ENCODE data around the gene ZSWIM6. TPM values are rescaled to one million over a fixed set of nuclear protein-coding genes. Genes with fewer than 3 reads are reported as not detected.

Gene ZSWIM6
- polyA plus RNA-seq, 1 donor: 18.0 TPM

- no peaks in the 10 kb centered on the region for H3K27me3 ChIP-seq (ENCODE audit: control insufficient read depth, insufficient read depth, low read length)
- H3K9me3 ChIP-seq (ENCODE audit: control insufficient read depth, low read depth, low read length): peaks cover 14% of the 10 kb centered on the region
- DNase-seq: no peak
- H3K27ac ChIP-seq (ENCODE audit: low read length): no peak overlapping the region
- H3K4me1 ChIP-seq (ENCODE audit: control insufficient read depth, insufficient read depth, low read length): no peaks in the 10 kb centered on the region
- H3K36me3 ChIP-seq (ENCODE audit: control insufficient read depth, insufficient read depth, low read length): no peaks in the 10 kb centered on the region
- 97% methylated on average over 3 of the region's 3 CpGs for WGBS (ENCODE audit: insufficient coverage, low lambda C conversion rate)
- H3K4me3 ChIP-seq (ENCODE audit: low read length): no peak overlapping the region
These were observed 108.0 kb downstream of the ZSWIM6 start for GRCh38 chr5:61440086-61440485.

GRCh38 chr5:61440596-61440995 lies 108.5 kb downstream of the ZSWIM6 start:
- Histone ChIP-seq H3K4me1 (ENCODE audit: control insufficient read depth, insufficient read depth, low read length) (no peaks in the 10 kb centered on the region), H3K27ac (ENCODE audit: low read length) (no peak overlapping the region), H3K9me3 (ENCODE audit: control insufficient read depth, low read depth, low read length) (peaks cover 14% of the 10 kb centered on the region), H3K27me3 (ENCODE audit: control insufficient read depth, insufficient read depth, low read length) (no peaks in the 10 kb centered on the region), H3K36me3 (ENCODE audit: control insufficient read depth, insufficient read depth, low read length) (no peaks in the 10 kb centered on the region), H3K4me3 (ENCODE audit: low read length) (no peak overlapping the region)
- no peak for DNase-seq
- no CpG with 5 or more reads among the region's 3 CpGs for WGBS (ENCODE audit: insufficient coverage, low lambda C conversion rate)

GRCh38 chr5:61441742-61442141 lies 109.7 kb downstream of the ZSWIM6 start:
- no peak overlapping the region for H3K4me3 ChIP-seq (ENCODE audit: low read length)
- 90% methylated on average over 1 of the region's 4 CpGs for WGBS (ENCODE audit: insufficient coverage, low lambda C conversion rate)
- H3K27me3 ChIP-seq (ENCODE audit: control insufficient read depth, insufficient read depth, low read length): no peaks in the 10 kb centered on the region
- H3K27ac ChIP-seq (ENCODE audit: low read length): no peak overlapping the region
- no peaks in the 10 kb centered on the region for H3K4me1 ChIP-seq (ENCODE audit: control insufficient read depth, insufficient read depth, low read length)
- peaks cover 16% of the 10 kb centered on the region for H3K9me3 ChIP-seq (ENCODE audit: control insufficient read depth, low read depth, low read length)
- H3K36me3 ChIP-seq (ENCODE audit: control insufficient read depth, insufficient read depth, low read length): no peaks in the 10 kb centered on the region
- DNase-seq: no peak

GRCh38 chr5:61447780-61448495 lies 115.9 kb downstream of the ZSWIM6 start:
- Histone ChIP-seq H3K4me1 (ENCODE audit: control insufficient read depth, insufficient read depth, low read length) (no peaks in the 10 kb centered on the region), H3K27me3 (ENCODE audit: control insufficient read depth, insufficient read depth, low read length) (no peaks in the 10 kb centered on the region), H3K4me3 (ENCODE audit: low read length) (no peak overlapping the region), H3K27ac (ENCODE audit: low read length) (no peak overlapping the region), H3K36me3 (ENCODE audit: control insufficient read depth, insufficient read depth, low read length) (no peaks in the 10 kb centered on the region), H3K9me3 (ENCODE audit: control insufficient read depth, low read depth, low read length) (peaks cover 17% of the 10 kb centered on the region)
- WGBS (ENCODE audit: insufficient coverage, low lambda C conversion rate): 100% methylated on average over 2 of the region's 2 CpGs
- no peak for DNase-seq

- H3K27me3 ChIP-seq (ENCODE audit: control insufficient read depth, insufficient read depth, low read length): no peaks in the 10 kb centered on the region
- H3K9me3 ChIP-seq (ENCODE audit: control insufficient read depth, low read depth, low read length): peaks cover 11% of the 10 kb centered on the region
- DNase-seq: no peak
- 94% methylated on average over 2 of the region's 2 CpGs for WGBS (ENCODE audit: insufficient coverage, low lambda C conversion rate)
- H3K4me1 ChIP-seq (ENCODE audit: control insufficient read depth, insufficient read depth, low read length): no peaks in the 10 kb centered on the region
- no peak overlapping the region for H3K27ac ChIP-seq (ENCODE audit: low read length)
- no peaks in the 10 kb centered on the region for H3K36me3 ChIP-seq (ENCODE audit: control insufficient read depth, insufficient read depth, low read length)
- H3K4me3 ChIP-seq (ENCODE audit: low read length): no peak overlapping the region
These were observed 117.9 kb downstream of the ZSWIM6 start for GRCh38 chr5:61449804-61450492.

- DNase-seq: no peak
These were observed 118.6 kb downstream of the ZSWIM6 start for GRCh38 chr5:61450493-61451279.

GRCh38 chr5:61455179-61456006 lies 123.3 kb downstream of the ZSWIM6 start:
- Histone ChIP-seq H3K27me3 (ENCODE audit: control insufficient read depth, insufficient read depth, low read length) (no peaks in the 10 kb centered on the region), H3K4me1 (ENCODE audit: control insufficient read depth, insufficient read depth, low read length) (no peaks in the 10 kb centered on the region), H3K9me3 (ENCODE audit: control insufficient read depth, low read depth, low read length) (no peaks in the 10 kb centered on the region), H3K36me3 (ENCODE audit: control insufficient read depth, insufficient read depth, low read length) (no peaks in the 10 kb centered on the region), H3K4me3 (ENCODE audit: low read length) (no peak overlapping the region), H3K27ac (ENCODE audit: low read length) (no peak overlapping the region)
- 100% methylated on average over 1 of the region's 12 CpGs for WGBS (ENCODE audit: insufficient coverage, low lambda C conversion rate)
- DNase-seq: no peak

More at GRCh38 chr5:61450493-61451279, 118.6 kb downstream of the ZSWIM6 start:
- H3K9me3 ChIP-seq (ENCODE audit: control insufficient read depth, low read depth, low read length): peaks cover 11% of the 10 kb centered on the region
- no peaks in the 10 kb centered on the region for H3K27me3 ChIP-seq (ENCODE audit: control insufficient read depth, insufficient read depth, low read length)
- H3K4me3 ChIP-seq (ENCODE audit: low read length): no peak overlapping the region
- H3K4me1 ChIP-seq (ENCODE audit: control insufficient read depth, insufficient read depth, low read length): no peaks in the 10 kb centered on the region
- H3K36me3 ChIP-seq (ENCODE audit: control insufficient read depth, insufficient read depth, low read length): no peaks in the 10 kb centered on the region
- WGBS (ENCODE audit: insufficient coverage, low lambda C conversion rate): 80% methylated on average over 1 of the region's 1 CpG
- no peak overlapping the region for H3K27ac ChIP-seq (ENCODE audit: low read length)

- DNase-seq: no peak
- Histone ChIP-seq H3K27me3 (ENCODE audit: control insufficient read depth, insufficient read depth, low read length) (no peaks in the 10 kb centered on the region), H3K4me3 (ENCODE audit: low read length) (no peak overlapping the region), H3K27ac (ENCODE audit: low read length) (no peak overlapping the region), H3K9me3 (ENCODE audit: control insufficient read depth, low read depth, low read length) (no peaks in the 10 kb centered on the region), H3K36me3 (ENCODE audit: control insufficient read depth, insufficient read depth, low read length) (no peaks in the 10 kb centered on the region), H3K4me1 (ENCODE audit: control insufficient read depth, insufficient read depth, low read length) (peaks cover 6% of the 10 kb centered on the region)
- 86% methylated on average over 1 of the region's 3 CpGs for WGBS (ENCODE audit: insufficient coverage, low lambda C conversion rate)
These were observed 128.4 kb downstream of the ZSWIM6 start for GRCh38 chr5:61460471-61460870.

- no peak overlapping the region for H3K4me3 ChIP-seq (ENCODE audit: low read length)
- DNase-seq: peak; percentile 37 to 76
- no peaks in the 10 kb centered on the region for H3K36me3 ChIP-seq (ENCODE audit: control insufficient read depth, insufficient read depth, low read length)
- H3K9me3 ChIP-seq (ENCODE audit: control insufficient read depth, low read depth, low read length): no peaks in the 10 kb centered on the region
- peaks cover 6% of the 10 kb centered on the region for H3K4me1 ChIP-seq (ENCODE audit: control insufficient read depth, insufficient read depth, low read length)
- H3K27me3 ChIP-seq (ENCODE audit: control insufficient read depth, insufficient read depth, low read length): no peaks in the 10 kb centered on the region
- H3K27ac ChIP-seq (ENCODE audit: low read length): no peak overlapping the region
- no CpG with 5 or more reads among the region's 1 CpG for WGBS (ENCODE audit: insufficient coverage, low lambda C conversion rate)
These were observed 129.4 kb downstream of the ZSWIM6 start for GRCh38 chr5:61461417-61461816.

- no CpG with 5 or more reads among the region's 1 CpG for WGBS (ENCODE audit: insufficient coverage, low lambda C conversion rate)
These were observed 129.9 kb downstream of the ZSWIM6 start for GRCh38 chr5:61461926-61462325.

More at GRCh38 chr5:61461926-61462325, 129.9 kb downstream of the ZSWIM6 start:
- Histone ChIP-seq H3K27ac (ENCODE audit: low read length) (no peak overlapping the region), H3K9me3 (ENCODE audit: control insufficient read depth, low read depth, low read length) (no peaks in the 10 kb centered on the region), H3K36me3 (ENCODE audit: control insufficient read depth, insufficient read depth, low read length) (no peaks in the 10 kb centered on the region), H3K4me3 (ENCODE audit: low read length) (no peak overlapping the region), H3K27me3 (ENCODE audit: control insufficient read depth, insufficient read depth, low read length) (no peaks in the 10 kb centered on the region), H3K4me1 (ENCODE audit: control insufficient read depth, insufficient read depth, low read length) (peaks cover 6% of the 10 kb centered on the region)
- DNase-seq: no peak
